HG03060 (cell line): Measurements from ENCODE around the gene CASP1.
"Not testable (repeated sequence)": the region's sequence is repeated elsewhere in the genome, so short reads cannot be mapped to it uniquely, and the experiment has no call there.

Source experiments
- ATAC-seq: cut with Tn5 transposase; IDR thresholded peaks from one replicate; pipeline ENCODE4 v1.9.1; 2021; ENCODE audit warnings: low read depth, moderate number of reproducible peaks; ENCODE audit not compliant: unreplicated experiment

CASP1 gene

GRCh38 chr11:105046898-105047579 lies 12.1 kb upstream of the CASP1 start:
- no peak for ATAC-seq

DNA sequence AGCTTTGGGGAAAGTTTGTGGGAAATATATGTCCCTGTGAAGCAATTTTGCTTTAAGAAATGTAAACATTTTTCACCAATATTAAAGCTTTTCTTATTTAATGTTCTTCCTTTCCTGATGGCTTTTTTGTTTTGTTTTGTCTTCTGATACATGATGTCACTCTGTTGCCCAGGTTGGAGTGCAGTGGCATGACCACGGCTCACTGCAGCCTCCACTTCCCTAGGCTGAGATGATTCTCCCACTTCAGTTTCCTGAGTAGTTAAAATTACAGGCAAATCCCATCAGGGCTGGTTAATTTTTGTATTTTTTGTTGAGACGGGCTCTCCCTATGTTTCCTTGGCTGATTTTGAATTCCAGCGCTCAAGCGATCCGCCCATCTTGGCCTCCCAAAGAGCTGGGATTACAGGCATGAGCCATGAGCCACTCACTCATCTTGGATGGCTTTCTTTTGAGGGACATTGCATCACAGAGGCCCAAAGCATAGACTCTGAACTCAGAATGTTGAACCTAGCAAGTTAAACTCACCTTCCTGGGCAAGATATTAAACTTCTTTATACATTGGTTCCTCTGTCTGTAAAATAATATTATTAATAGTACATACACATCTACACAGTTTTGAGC lies 10.8 kb upstream of the CASP1 start:
- no peak for ATAC-seq

- peak; percentile 99 for ATAC-seq
Observed at GRCh38 chr11:105044557-105045524, 9.9 kb upstream of the CASP1 start, which contains the start of gene CARD16. CARD16 (minus strand) TSS chr11:105045335; CDS start chr11:105045297, 38 bp downstream.

- no peak for ATAC-seq
Observed at GRCh38 chr11:105042178-105042577, 7.2 kb upstream of the CASP1 start.

DNA sequence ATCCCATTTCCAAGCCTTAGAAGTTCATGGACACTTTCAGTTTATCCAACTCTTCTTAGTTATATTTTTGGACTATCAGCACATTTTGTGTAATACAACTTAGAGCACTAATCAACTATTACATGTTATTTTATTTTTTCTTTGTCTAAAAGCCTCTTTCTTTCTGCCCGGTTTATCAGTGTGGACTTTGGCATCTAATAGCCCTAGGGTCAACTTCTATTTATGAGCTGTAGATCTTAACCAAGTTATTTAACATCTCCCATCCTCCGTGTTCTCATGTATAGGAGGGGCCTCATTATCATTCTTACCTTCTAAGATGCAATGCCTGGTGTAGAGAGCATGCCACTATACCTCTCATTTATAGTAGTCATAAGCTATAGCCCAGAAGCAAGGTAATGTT lies 5.8 kb upstream of the CASP1 start:
- no peak for ATAC-seq

GRCh38 chr11:105034388-105034787 lies 556 bp downstream of the CASP1 start:
- ATAC-seq, result not testable (repeated sequence)

- no peak for ATAC-seq
Observed at GRCh38 chr11:105033781-105034180, 1.2 kb downstream of the CASP1 start.

- ATAC-seq, result no peak
Observed at GRCh38 chr11:105033343-105033742, 1.6 kb downstream of the CASP1 start.

DNA sequence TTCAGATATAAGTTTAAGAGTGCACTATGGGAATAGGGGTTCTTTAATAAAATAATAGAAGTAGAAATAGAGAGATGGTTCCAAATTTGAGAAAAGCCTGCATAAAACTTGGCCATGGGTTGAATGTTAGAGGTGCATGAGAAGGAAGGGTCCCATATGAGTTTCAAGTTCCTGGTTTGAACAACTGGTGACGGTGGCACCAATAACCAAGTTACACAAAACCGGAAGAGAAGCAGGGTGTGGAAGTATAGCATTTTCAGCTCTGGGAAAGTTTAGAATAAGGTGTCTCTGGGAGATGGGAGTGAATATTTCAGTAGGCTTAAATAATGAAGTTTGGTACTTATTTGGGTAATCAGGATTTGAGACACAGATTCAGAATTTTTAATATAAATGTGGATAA lies 2.4 kb downstream of the CASP1 start:
- no peak for ATAC-seq

DNA sequence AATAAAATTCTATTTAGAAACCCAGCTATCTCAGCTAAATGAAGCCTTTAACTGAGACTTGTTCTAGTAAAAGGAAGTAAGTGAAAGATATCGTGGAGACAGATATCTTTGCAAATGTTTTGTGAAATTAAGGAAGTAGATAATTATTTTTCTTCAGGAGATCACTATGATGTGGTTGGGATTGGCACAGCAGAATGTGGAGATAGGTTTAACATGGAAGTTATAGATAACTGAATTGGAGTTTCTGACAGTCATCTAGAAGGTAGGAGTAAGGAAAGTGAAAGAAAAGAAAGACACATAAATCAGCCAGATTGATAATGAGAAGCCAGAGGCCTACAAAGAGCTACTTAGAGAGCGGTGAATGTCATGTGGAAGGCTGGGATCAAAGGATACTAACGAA lies 7.3 kb downstream of the CASP1 start:
- ATAC-seq, result no peak

DNA sequence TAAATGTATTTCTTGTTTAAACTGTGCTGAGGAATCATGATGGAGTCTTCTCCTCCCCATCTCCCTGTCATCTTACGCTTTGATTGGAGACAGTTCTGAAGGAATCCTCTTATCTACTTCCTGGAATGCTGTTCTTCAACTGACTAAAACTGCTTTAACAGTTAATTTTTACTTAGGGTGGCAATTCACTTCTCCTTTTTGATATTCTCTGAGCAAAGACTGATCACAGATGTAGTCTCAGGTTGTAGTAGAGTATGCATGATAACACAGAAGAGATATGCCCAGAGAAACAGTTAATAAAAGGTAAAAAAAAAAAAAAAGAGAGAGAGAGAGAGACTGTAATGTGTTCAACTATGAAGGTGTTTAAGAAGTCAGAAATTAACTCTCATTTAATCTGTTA lies 10.6 kb downstream of the CASP1 start:
- ATAC-seq, result no peak

GRCh38 chr11:105023003-105023402 lies 11.9 kb downstream of the CASP1 start, which contains the start of gene CASP5:
CASP5 (minus strand) TSS chr11:105023168; CDS start chr11:105023136, 32 bp downstream.
- no peak for ATAC-seq

GRCh38 chr11:105022527-105022926 lies 12.4 kb downstream of the CASP1 start:
- no peak for ATAC-seq

DNA sequence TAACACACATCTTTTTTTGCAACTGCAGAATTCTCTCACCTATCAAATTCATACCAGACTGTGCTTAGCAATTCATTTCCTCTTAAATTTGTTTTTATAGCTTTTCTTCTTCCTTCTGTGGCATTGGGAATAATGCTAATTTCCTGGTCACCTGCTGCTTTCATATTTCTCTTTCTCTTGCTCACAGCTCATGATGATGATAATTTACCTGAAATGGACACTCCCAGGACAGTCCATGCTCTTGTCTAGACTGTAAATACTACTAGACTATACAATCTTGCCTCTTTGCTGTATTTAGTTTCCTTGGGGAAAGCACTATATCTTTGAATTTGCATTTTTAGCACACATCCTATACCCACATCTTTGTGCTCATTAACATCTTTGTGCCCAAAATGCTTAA lies 27.5 kb downstream of the CASP1 start:
- ATAC-seq, result no peak

GRCh38 chr11:105005451-105005845 lies 29.5 kb downstream of the CASP1 start:
- no peak for ATAC-seq

- no peak for ATAC-seq
Observed at GRCh38 chr11:105004021-105004420, 30.9 kb downstream of the CASP1 start.

DNA sequence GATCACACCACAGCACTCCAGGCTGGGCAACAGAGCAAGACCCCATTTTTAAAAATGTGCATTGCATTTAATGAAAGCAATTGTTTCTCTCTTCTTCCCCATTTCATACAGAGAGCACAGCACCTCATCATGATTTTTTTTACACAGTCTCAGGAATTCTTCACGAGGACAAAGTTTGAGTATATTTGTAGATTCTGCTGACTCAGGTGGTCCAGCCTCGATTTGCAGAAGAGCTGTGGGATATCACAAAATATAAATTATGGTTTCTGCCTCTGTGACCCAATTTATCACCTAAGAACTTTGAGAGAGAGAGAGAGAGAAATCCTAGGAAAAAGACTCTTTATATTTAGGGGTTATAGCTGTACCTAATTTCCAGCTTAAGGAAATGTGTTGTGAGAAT lies 31.8 kb downstream of the CASP1 start:
- no peak for ATAC-seq

DNA sequence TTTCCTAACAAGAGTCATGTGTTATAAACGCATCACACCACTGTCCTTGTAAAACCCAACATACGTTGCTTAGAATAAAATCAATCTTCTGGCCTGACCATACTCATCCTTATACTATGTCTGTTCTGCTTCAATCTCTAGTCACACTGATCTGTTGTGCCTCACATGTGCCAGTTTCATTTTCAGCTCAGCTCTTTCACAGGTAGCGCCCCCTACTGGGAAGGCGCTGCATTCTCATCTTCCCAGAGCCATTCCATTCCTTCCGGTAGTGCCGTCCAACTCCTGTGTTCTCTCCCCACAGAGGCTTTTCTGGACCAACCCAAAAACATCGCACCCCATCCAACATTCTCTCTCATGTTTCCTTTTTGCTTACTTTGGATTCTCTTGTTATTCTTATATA lies 34.1 kb downstream of the CASP1 start:
- ATAC-seq, result peak; percentile 86

GRCh38 chr11:105000167-105000566 lies 34.8 kb downstream of the CASP1 start:
- no peak for ATAC-seq

GRCh38 chr11:104999721-105000120 lies 35.2 kb downstream of the CASP1 start:
- no peak for ATAC-seq

DNA sequence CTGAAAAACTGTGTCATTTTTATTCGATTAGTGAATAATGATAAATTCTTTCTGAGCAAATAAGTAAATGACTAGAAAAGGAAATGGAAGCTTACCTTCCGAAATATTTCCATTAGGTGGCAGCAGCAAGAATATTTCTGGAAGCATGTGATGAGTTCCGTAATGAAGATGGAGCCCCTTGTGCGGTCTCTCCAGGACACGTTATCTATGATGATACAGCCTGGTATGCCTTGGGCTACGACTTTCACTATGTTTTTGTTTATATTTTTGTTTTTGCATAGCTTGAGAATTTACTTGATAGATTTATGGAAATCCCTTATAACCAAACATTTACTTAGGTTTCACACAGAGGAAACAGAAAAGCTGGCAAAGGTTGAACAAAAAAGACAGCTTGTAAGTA lies 37.7 kb downstream of the CASP1 start:
- no peak for ATAC-seq
